ENCODE measurements around the gene FGF22.
A peak's percentile ranks its signal among the peaks of the same experiment; 100 is the strongest.
"Not testable (repeated sequence)": the region's sequence is repeated elsewhere in the genome, so short reads cannot be mapped to it uniquely, and the experiment has no call there.

FGF22 gene

GRCh38 chr19:660793-661426 is 21.2 kb downstream of the FGF22 start:
- no peak for DNase-seq (ENCODE audit: low read depth)

- peak; percentile 40 for DNase-seq (ENCODE audit: low read depth)
Measured at GRCh38 chr19:661427-662196, 21.9 kb downstream of the FGF22 start.

- peak; percentile 59 for DNase-seq (ENCODE audit: low read depth)
Measured at GRCh38 chr19:662207-662961, 22.7 kb downstream of the FGF22 start.

- DNase-seq (ENCODE audit: low read depth), result peak; percentile 93
Measured at GRCh38 chr19:662962-663681, 23.4 kb downstream of the FGF22 start, which contains the start of gene RNF126. Gene RNF126 (minus strand): TSS chr19:663214. CDS start chr19:663121, 93 bp downstream.

GRCh38 chr19:663682-664117 is 24.0 kb downstream of the FGF22 start:
- no peak for DNase-seq (ENCODE audit: low read depth)

- DNase-seq (ENCODE audit: low read depth), result peak; percentile 70
Measured at GRCh38 chr19:664913-665443, 25.3 kb downstream of the FGF22 start.

- DNase-seq (ENCODE audit: low read depth), result not testable (repeated sequence)
Measured at GRCh38 chr19:666985-667573, 27.4 kb downstream of the FGF22 start.

- not testable (repeated sequence) for DNase-seq (ENCODE audit: low read depth)
Measured at GRCh38 chr19:668675-669434, 29.2 kb downstream of the FGF22 start.

GRCh38 chr19:670609-671075 is 31.0 kb downstream of the FGF22 start:
- no peak for DNase-seq (ENCODE audit: low read depth)

- DNase-seq (ENCODE audit: low read depth), result no peak
Measured at GRCh38 chr19:674282-675151, 34.8 kb downstream of the FGF22 start.

- DNase-seq (ENCODE audit: low read depth), result no peak
Measured at GRCh38 chr19:676007-676338, 36.3 kb downstream of the FGF22 start.

GRCh38 chr19:676339-677105 is 36.8 kb downstream of the FGF22 start, which contains the start of gene FSTL3:
Gene FSTL3 (plus strand): TSS chr19:676392. CDS start chr19:676424, 32 bp downstream.
- DNase-seq (ENCODE audit: low read depth), result no peak

- no peak for DNase-seq (ENCODE audit: low read depth)
Measured at GRCh38 chr19:677201-677600, 37.5 kb downstream of the FGF22 start.

- DNase-seq (ENCODE audit: low read depth), result no peak
Measured at GRCh38 chr19:677601-678436, 38.1 kb downstream of the FGF22 start.

- no peak for DNase-seq (ENCODE audit: low read depth)
Measured at GRCh38 chr19:678791-679388, 39.2 kb downstream of the FGF22 start.

GRCh38 chr19:679418-680286 is 40.0 kb downstream of the FGF22 start:
- no peak for DNase-seq (ENCODE audit: low read depth)
